GM12878 (cell line): Measurements from ENCODE around the gene MEGF6. TPM values are rescaled to one million over a fixed set of nuclear protein-coding genes. Genes with fewer than 3 reads are reported as not detected.

Source experiments
- ASH2L ChIP-seq: fragments of 300-600, 200-600 bp; sonication (generic); IDR thresholded peaks from 2 replicates; pipeline ENCODE4 v1.6.1; 2017; ENCODE audit warnings: low read depth, mild to moderate bottlenecking, borderline replicate concordance
- FOS ChIP-seq: IDR thresholded peaks from 3 replicates; pipeline ENCODE4 v1.6.1; 2011; ENCODE audit warnings: borderline replicate concordance; ENCODE audit not compliant: insufficient read length; ENCODE audit errors: extremely low read depth
- NR2C1 ChIP-seq: fragments of 450-650 bp; IDR thresholded peaks from 2 replicates; pipeline ENCODE4 v1.6.1; 2017; ENCODE audit warnings: antibody characterized with exemption, mild to moderate bottlenecking, moderate library complexity
- SPI1 ChIP-seq: IDR thresholded peaks from 2 replicates; pipeline ENCODE4 v1.6.1; 2011; ENCODE audit warnings: low read depth, mild to moderate bottlenecking, low read length, moderate library complexity, borderline replicate concordance; ENCODE audit not compliant: insufficient read depth
- STAT1 ChIP-seq: fragments of 450-650 bp; conservative IDR thresholded peaks from 2 replicates; pipeline ENCODE4 v1.6.1; 2014; ENCODE audit warnings: antibody characterized with exemption, mild to moderate bottlenecking
- ZBTB40 ChIP-seq: fragments of 450-650 bp; IDR thresholded peaks from 2 replicates; pipeline ENCODE4 v1.6.1; 2016; ENCODE audit warnings: mild to moderate bottlenecking, moderate library complexity, borderline replicate concordance
- polyA plus RNA-seq, 11 experiments: library from polyadenylated mRNA; depleted of rRNA in 4 of 11; unstranded in 6 of 11; stranded (reverse) in 5 of 11; fragments of >200 nt; fragmentation: Nextera tagmentation in 4 of 11; fragmentation: Illumina TruSeq in 1 of 11; extraction: Ambion mirVana in 4 of 11; extraction: Trizol in 1 of 11; gene quantifications; 1 replicate in 1 of 11; 2 replicates in 10 of 11; pipeline versions ENCODE4 v1.2.1 to v1.2.3, GENCODE V29; 2011 to 2016; ENCODE audit warnings: inconsistent platforms in 2 of 11, missing spikeins in 2 of 11, low read depth in 1 of 11
- total RNA-seq, 4 experiments: library from RNA; depleted of rRNA in 3 of 4; stranded (reverse); fragments of >200 nt in 3 of 4; fragmentation: Illumina TruSeq in 1 of 4; extraction: Trizol in 1 of 4; gene quantifications; 2 replicates each; pipeline versions ENCODE4 v1.2.1 to v1.2.3, GENCODE V29; 2013 to 2021

Gene MEGF6
- total and polyA plus RNA-seq, 10 of the 15 experiments (the other 5 are each of a cell fraction or from before 2014, with no cell fraction given) = 0.03 to 0.41 TPM; not detected in 8

GRCh38 chr1:3649342-3650247, 38.3 kb upstream of the MEGF6 start, which contains the start of gene WRAP73 (continued):
- TF ChIP-seq ZBTB40 = peak; percentile 89; the same call in 1 of the 2 replicates
- TF ChIP-seq FOS = no peak
- TF ChIP-seq SPI1 = peak; percentile 60; the same call in 1 of the 2 replicates
- TF ChIP-seq NR2C1 = 0 out of 2 replicates have a peak, but pooled peaks have one; percentile 28
- 0 out of 2 replicates have a peak, but pooled peaks have one; percentile 37 for TF ChIP-seq ASH2L
- TF ChIP-seq STAT1 = peak; percentile 66; the same call in 1 of the 2 replicates
